Activated T-cell treated with anti-CD3 and anti-CD28 coated beads for 1 hour (primary cell): ENCODE data around the gene HOXC11.

Source experiments
- DNase-seq: peaks from one replicate; pipeline ENCODE4 v3.0.0-alpha.2; 2020; ENCODE audit warnings: low read depth

HOXC11 gene

DNA sequence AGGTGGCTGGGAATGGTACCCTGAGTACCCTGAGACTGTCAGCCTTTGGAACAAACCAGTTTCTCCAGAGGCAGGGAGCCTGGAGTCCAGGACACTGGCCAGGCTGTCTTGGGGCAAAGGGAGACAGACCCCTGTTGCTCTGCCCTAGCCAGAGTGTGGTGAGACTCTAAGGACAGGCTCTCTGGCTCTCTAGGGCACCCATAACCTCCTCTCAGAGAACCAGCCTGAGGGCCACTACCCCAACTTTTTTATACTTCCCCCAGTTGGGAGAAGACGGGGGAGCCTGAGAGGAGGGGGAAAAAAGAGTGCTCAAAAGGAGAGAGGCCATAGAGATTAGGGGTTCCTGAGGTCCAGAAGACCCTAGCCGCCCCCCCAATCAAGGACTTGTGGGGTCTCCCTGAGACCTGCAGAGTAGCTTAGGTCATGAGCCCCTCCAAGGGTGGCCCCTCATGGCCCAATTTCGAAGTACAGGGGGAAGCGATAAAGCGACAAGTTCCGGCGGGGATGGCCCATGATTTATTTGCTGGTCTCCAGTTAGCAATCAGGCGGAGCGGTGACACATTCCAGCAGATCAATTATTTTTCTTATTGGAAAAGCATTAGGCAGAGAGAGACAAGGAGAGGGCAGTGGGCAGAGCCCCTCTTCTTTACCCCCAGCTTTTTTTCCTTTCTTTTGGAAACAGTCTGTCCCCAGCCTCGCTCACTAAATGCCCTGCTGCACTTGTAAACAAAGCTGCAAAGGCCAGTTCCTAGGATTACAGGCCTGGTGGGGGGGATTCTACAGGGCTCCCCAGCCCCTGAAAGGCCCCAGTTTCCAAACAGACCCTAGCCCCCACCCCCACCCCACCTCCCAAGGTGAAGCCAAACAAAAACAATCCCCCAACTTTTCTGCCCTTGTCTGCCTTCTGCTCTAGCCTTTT, 37.4 kb downstream of the HOXC11 start:
- no peak for DNase-seq

GRCh38 chr12:54010972-54011664, 38.2 kb downstream of the HOXC11 start:
- no peak for DNase-seq

GRCh38 chr12:54011665-54012532, 39.0 kb downstream of the HOXC11 start:
- no peak for DNase-seq

DNA sequence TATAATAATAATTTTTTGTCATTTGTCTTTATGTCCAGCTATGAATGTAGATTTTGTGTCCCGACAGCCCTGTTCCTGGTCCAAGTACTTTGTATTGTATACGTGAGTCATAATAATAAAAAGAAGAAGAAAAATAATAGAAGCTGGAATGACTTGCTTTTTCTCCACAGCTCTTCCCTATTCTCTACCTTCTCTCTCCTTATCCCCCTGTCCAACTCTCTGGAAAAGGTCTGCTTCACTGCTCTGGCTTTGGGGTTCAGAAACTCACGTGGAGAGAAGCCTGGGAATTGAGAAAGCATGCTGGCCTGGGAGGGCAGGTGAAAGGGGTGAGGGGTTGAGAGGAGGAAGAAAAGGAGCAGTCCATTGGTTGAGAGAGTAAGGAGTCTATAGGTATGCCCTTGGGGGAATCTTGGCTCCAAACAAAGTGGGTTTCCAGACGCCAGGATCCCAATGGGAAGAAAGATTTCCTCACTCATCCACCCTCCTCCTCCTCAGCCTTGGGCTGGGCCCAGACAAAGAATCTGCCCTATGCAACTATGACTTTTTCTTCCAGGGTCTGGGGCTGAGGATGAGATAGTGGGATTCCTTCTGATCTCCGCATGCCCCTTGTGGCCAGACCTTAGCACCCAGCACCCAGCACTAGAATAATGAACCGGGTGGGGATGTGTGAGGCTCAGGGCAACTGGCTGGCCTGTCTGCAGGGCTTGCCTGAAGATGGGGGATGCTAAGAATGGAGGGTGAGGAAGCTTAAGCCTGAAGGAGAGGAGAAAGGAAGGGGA, 39.9 kb downstream of the HOXC11 start:
- DNase-seq = no peak

- DNase-seq = no peak
These were observed 41.6 kb downstream of the HOXC11 start for GRCh38 chr12:54014377-54015017.

DNA sequence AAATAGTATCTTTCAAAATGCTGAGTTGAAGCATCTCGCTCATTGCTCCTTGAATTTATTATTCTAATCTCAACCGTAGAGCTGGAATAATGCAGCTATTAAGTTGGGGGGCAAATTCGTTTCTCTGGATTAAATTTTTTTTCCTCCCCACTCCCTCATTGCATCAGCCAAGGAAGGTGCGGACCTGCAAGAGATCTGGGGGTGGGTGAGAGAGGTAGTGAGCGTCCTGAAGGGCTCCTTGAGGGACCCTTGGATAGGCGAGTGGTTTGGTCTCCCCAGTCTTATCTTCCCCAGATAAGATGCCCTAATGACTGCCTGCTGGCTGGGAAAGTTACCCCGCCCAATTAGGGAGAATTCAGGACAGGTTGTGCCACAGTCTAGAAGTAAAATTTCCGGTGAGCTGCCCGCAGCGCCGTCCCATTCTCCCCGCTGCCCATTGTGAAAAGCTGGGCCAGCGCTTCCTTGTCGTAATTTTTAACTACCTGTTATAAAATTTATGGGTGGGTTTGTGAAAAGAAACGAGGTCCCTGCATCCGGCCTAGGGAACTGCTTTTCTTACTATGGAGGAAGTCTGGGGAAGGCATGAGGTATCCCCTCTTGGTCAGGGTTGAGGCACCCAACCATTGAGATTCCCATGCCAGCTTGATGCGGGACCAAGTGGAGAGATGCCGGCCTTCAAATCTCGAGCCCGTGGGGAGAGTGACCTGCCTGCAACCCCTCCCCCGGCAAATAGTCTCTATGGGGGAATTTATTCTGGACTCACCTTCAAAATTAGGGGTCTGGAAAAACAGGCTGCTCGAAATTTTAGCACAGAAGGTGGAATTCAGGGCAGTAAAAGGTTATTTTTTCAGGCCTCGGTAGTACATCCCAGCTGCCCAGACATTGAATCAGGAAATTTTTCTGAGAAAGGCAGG, 42.3 kb downstream of the HOXC11 start:
- DNase-seq = no peak

- DNase-seq = no peak
These were observed 43.1 kb downstream of the HOXC11 start for GRCh38 chr12:54016051-54016450.

GRCh38 chr12:54016478-54016964, 43.6 kb downstream of the HOXC11 start:
- no peak for DNase-seq

- no peak for DNase-seq
These were observed 44.3 kb downstream of the HOXC11 start for GRCh38 chr12:54017027-54017788.

DNA sequence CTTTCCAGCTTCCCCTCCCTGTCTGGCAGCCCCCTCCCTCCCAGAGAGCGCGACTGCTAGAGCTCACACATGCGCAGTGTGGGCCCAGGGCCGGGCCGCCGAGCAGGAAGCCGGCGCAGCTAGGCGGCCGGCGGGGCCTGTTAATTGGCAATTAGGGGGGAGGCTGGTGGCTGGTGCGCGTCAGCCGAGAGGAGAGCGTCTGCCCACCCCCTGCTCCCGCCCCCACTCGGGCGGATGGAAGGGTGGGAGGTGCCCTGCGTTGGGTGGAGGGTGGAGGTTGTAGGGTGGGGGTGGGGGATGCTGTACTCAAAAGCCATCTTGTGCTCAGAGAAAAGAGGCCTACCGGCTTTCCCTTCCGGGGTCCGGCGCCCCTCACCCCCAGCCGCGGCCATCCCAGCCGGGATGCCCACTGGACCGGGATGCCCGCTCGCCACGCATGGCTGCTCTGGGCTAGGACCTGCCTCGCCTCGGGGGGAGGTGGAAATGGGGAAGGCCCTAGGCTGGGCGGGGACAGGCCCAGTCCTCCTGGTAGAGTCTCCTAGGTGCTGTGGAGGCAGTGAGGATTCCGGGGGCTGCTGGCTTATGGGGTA, 45.0 kb downstream of the HOXC11 start:
- DNase-seq = peak; percentile 61

GRCh38 chr12:54018468-54018984, 45.6 kb downstream of the HOXC11 start:
- DNase-seq = no peak

DNA sequence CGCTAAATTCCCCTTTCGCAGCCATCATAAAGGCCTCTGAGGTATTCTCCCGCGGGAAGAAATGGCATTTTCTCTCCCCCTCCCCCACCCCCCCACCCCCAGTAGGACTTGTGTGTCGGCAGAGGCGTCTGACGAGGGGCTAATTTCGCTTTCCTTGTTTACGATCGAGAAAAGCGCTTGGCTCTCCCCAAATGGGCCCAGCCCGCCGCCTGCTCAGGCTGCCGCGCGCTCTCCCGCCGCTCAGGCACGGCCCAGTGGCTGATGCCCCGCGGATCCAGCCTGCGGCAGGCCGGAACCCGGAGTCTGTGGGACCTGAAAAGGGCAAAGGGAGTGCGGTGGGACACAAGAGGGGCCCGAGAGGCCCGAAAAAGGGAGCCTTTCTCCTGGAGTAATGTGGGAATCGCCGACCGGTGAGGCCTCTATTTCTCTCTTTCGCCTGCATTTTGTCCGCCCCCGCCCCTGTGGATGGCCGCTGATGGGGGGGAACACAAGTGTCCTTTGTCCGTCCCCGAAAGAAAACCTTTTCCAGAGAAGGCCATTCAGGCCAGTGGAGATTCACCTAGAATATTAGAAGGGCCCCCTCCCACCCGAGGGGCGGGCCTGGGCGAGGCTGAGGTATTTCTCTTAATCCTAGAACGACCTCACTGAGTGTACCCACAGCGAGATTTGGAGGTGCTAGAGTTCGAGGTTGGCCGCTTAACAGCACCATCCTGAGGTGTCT, 46.3 kb downstream of the HOXC11 start:
- no peak for DNase-seq

GRCh38 chr12:54019924-54020590, 47.1 kb downstream of the HOXC11 start:
- no peak for DNase-seq

DNA sequence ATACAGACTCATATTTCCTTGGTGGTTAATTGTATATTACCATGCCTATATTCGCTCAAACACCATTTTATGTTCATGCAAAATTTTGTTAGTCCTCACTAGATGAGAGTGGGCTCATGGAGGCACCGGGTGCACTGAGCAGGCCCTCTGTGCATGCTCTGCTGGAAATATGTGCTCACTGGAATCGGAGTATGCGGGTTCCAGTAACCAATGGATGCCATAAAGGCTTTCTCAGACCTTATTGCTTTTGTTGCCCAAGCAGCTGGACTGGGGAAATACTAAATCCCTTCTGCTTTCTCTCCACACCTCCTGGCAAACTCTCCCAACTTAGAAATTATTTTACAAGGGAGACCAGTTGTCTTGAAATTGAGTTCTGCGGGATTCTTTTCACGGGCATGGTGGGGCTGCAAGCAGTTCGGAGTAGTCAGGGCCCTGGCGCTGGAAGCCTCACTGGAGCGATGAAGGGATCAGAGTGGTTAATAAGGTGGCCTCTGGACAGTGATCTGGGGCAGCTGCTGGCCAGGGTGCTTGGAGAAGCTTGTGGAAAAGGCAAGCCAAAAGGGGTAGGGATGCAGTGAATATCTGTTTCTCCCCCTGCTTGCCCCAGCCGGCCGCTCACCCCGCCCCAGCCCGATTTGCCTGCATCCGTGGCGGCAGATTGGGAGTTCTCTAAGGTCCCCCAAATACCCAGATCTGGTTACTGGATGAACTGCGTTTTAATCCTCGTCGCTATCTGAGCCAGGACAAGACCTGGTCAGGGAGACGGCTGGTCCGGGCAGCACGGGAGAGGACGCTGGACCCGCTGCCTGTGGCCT, 47.9 kb downstream of the HOXC11 start:
- DNase-seq = no peak

- DNase-seq = no peak
These were observed 48.6 kb downstream of the HOXC11 start for GRCh38 chr12:54021432-54022013.
